Neural crest cell (in vitro differentiated cells): ENCODE results near the gene NR2E1. TPM values are rescaled to one million over a fixed set of nuclear protein-coding genes. Genes with fewer than 3 reads are reported as not detected.

ENCODE experiments used
- DNase-seq: peaks from one replicate; pipeline ENCODE4 v3.0.0; 2021; ENCODE audit warnings: low read depth, mixed read lengths, low spot score
- H3K27ac Mint-ChIP-seq: one replicate; pipeline ENCODE4 v1.8.0; 2021; ENCODE audit warnings: mild to moderate bottlenecking, mixed read lengths; ENCODE audit not compliant: unreplicated experiment
- H3K27me3 Mint-ChIP-seq: 2 replicates; pipeline ENCODE4 v1.8.0; 2021; ENCODE audit warnings: low read depth, mild to moderate bottlenecking, mixed read lengths
- H3K36me3 Mint-ChIP-seq: 2 replicates; pipeline ENCODE4 v1.8.0; 2021; ENCODE audit warnings: low read depth, mild to moderate bottlenecking, mixed read lengths
- H3K4me1 Mint-ChIP-seq: 2 replicates; pipeline ENCODE4 v1.8.0; 2021; ENCODE audit warnings: mixed read lengths
- H3K4me3 Mint-ChIP-seq: one replicate; pipeline ENCODE4 v1.8.0; 2021; ENCODE audit warnings: mild to moderate bottlenecking, mixed read lengths
- H3K9me3 Mint-ChIP-seq: 2 replicates; pipeline ENCODE4 v1.8.0; 2021; ENCODE audit warnings: mixed read lengths
- total RNA-seq: library from RNA; stranded (reverse); gene quantifications from 2 replicates; pipeline ENCODE4 v1.2.1, GENCODE V29; 2021
- TF ChIP-seq, protein P1 (sequence below): fragments of 200-600 bp; sonication (generic); conservative IDR thresholded peaks from 2 replicates; pipeline ENCODE4 v1.5.0; 2021; ENCODE audit warnings: antibody characterized with exemption, mild to moderate bottlenecking

The NR2E1 gene
- total RNA-seq, 1 donor from 2014 or later = not detected

DNA sequence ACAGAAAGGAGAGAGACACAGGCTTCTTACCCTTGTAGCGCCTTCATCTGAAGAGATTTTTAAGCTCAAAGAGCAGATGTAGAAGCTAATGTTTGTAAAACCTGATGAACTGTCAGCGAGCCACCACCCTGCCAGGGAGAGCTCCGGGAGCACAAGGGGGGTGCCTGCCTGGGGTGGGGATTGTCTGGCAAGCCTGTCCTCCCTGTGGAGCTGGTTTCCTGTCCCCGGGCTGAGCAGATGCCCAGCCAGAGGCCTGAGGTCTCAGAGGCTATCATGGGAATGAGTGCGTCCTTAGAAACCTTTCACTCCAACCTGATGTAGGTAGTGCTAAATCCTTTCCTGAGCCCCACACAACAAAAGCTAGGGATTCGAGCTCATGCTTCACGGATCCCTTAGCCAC is 41.9 kb upstream of the NR2E1 start:
- Mint-ChIP-seq H3K9me3 (no peaks in the 10 kb centered on the region), H3K36me3 (no peaks in the 10 kb centered on the region), H3K27ac (no peak overlapping the region), H3K27me3 (peaks cover 99% of the 10 kb centered on the region), H3K4me3 (no peak overlapping the region), H3K4me1 (peaks cover 17% of the 10 kb centered on the region)
- TF ChIP-seq, protein P1, sequence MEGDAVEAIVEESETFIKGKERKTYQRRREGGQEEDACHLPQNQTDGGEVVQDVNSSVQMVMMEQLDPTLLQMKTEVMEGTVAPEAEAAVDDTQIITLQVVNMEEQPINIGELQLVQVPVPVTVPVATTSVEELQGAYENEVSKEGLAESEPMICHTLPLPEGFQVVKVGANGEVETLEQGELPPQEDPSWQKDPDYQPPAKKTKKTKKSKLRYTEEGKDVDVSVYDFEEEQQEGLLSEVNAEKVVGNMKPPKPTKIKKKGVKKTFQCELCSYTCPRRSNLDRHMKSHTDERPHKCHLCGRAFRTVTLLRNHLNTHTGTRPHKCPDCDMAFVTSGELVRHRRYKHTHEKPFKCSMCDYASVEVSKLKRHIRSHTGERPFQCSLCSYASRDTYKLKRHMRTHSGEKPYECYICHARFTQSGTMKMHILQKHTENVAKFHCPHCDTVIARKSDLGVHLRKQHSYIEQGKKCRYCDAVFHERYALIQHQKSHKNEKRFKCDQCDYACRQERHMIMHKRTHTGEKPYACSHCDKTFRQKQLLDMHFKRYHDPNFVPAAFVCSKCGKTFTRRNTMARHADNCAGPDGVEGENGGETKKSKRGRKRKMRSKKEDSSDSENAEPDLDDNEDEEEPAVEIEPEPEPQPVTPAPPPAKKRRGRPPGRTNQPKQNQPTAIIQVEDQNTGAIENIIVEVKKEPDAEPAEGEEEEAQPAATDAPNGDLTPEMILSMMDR = no peak
- DNase-seq = no peak

- H3K27me3 Mint-ChIP-seq = peaks cover 98% of the 10 kb centered on the region
- no peaks in the 10 kb centered on the region for H3K9me3 Mint-ChIP-seq
- DNase-seq = no peak
- TF ChIP-seq, protein P1 = no peak
- H3K4me3 Mint-ChIP-seq = no peak overlapping the region
- H3K4me1 Mint-ChIP-seq = no peaks in the 10 kb centered on the region
- H3K27ac Mint-ChIP-seq = no peak overlapping the region
- H3K36me3 Mint-ChIP-seq = no peaks in the 10 kb centered on the region
Measured at GRCh38 chr6:108127056-108127455, 38.8 kb upstream of the NR2E1 start.

- Mint-ChIP-seq H3K9me3 (no peaks in the 10 kb centered on the region), H3K27ac (no peak overlapping the region), H3K4me3 (no peak overlapping the region), H3K4me1 (no peaks in the 10 kb centered on the region), H3K27me3 (peaks cover 98% of the 10 kb centered on the region), H3K36me3 (no peaks in the 10 kb centered on the region)
- no peak for DNase-seq
- TF ChIP-seq, protein P1 = no peak
Measured at GRCh38 chr6:108127826-108128225, 38.0 kb upstream of the NR2E1 start.

DNA sequence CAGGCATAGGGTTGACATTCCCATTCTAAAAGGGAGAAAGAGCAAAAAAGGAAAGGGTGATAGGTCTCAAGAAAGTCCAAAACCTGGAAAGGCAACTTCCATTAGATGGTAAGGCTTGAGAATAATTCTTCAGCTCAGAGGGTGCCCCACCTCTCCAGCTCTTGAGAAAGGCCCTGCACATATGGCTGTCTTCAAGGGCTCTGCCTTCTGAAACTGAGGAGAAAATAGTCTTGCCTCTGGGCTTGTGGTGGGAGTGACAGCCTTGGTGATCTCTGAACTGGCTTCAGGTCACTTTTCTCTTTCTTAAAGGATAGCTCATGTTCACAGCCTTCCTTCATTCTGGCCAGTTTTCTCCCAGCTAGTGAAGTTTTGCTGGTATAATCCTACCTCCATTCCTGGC is 35.6 kb upstream of the NR2E1 start:
- Mint-ChIP-seq H3K27ac (no peak overlapping the region), H3K36me3 (no peaks in the 10 kb centered on the region), H3K4me1 (peaks cover 16% of the 10 kb centered on the region), H3K4me3 (no peak overlapping the region), H3K27me3 (peaks cover 93% of the 10 kb centered on the region), H3K9me3 (no peaks in the 10 kb centered on the region)
- DNase-seq = no peak
- TF ChIP-seq, protein P1 = no peak

DNA sequence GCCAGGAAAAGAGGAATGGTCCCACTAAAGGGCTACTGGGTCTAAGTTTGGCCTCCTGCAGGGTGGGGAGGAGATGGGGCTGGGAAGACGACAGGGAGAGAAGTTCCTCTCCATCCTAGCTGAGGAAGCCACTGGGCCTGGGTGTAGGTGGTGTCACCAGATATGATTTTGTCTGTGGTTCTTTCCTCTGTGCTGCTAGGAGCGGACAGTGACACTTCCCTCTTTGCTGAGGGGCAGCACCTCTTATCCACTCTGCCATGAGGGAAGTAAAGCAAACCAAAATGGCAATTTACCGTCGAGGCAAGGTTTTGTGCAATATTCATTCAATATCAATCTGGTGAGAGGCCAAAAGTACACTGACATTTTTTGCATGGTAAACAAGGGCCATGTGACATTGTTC is 33.0 kb upstream of the NR2E1 start:
- no peak overlapping the region for H3K4me3 Mint-ChIP-seq
- peaks cover 84% of the 10 kb centered on the region for H3K27me3 Mint-ChIP-seq
- H3K4me1 Mint-ChIP-seq = peaks cover 16% of the 10 kb centered on the region
- TF ChIP-seq, protein P1 = no peak
- no peak for DNase-seq
- H3K36me3 Mint-ChIP-seq = no peaks in the 10 kb centered on the region
- H3K27ac Mint-ChIP-seq = no peak overlapping the region
- no peaks in the 10 kb centered on the region for H3K9me3 Mint-ChIP-seq
